ACC112 (cell line): ENCODE measurements around the gene FAM241B.

Experiments used
- H2AFZ ChIP-seq: fragments of 200-600 bp; sonication (generic); one replicate; pipeline ENCODE4 v1.6.0; 2017; ENCODE audit warnings: antibody characterized with exemption, low read length; ENCODE audit not compliant: unreplicated experiment
- H3K27ac ChIP-seq: fragments of 200-600 bp; sonication (generic); 2 replicates; pipeline ENCODE4 v1.5.1; 2014; ENCODE audit warnings: low read depth, mild to moderate bottlenecking, antibody characterized with exemption, low read length, moderate library complexity
- H3K27me3 ChIP-seq: fragments of 200-600 bp; sonication (generic); 2 replicates; pipeline ENCODE4 v1.6.1; 2014; ENCODE audit warnings: mild to moderate bottlenecking, antibody characterized with exemption, low read length, moderate library complexity, mixed read lengths; ENCODE audit not compliant: insufficient read depth
- H3K36me3 ChIP-seq: fragments of 200-600 bp; sonication (generic); 2 replicates; pipeline ENCODE4 v1.6.1; 2016; ENCODE audit warnings: mild to moderate bottlenecking, antibody characterized with exemption, low read length, moderate library complexity, mixed read lengths; ENCODE audit not compliant: insufficient read depth
- H3K4me1 ChIP-seq: fragments of 200-600 bp; sonication (generic); one replicate; pipeline ENCODE4 v1.6.1; 2016; ENCODE audit warnings: low read length, mixed read lengths; ENCODE audit not compliant: insufficient read depth, unreplicated experiment, control insufficient read depth
- H3K4me3 ChIP-seq: fragments of 200-600 bp; sonication (generic); 2 replicates; pipeline ENCODE4 v1.5.1; 2014; ENCODE audit warnings: mild to moderate bottlenecking, low read depth, low read length
- H3K79me2 ChIP-seq: fragments of 200-600 bp; sonication (generic); one replicate; pipeline ENCODE4 v1.6.0; 2016; ENCODE audit warnings: low read length; ENCODE audit not compliant: control insufficient read depth, unreplicated experiment, insufficient read depth

Gene FAM241B

DNA sequence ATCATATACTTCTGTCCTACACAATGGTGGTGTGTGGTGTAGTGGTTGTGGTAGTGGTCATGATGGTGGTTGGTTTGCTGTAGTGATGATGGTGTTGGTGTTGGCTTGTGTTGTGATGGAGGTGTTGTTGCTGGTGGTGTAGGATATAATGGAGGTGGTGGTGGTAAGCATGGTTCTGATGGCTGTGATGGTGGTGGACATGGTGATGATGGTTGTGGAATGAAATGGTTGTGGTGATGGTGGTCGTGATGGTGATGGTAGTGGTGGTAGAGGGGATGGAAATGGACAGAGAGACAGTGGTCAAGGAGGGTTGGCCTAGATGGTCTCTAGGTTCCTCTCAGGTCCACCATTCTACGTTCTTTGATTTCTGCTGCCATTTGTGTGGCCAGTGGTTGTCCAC, 44.7 kb downstream of the FAM241B start:
- H3K27me3 ChIP-seq = peaks cover 85% of the 10 kb centered on the region
- no peaks in the 10 kb centered on the region for H3K79me2 ChIP-seq
- no peak overlapping the region for H3K4me3 ChIP-seq
- no peaks in the 10 kb centered on the region for H3K36me3 ChIP-seq
- no peaks in the 10 kb centered on the region for H3K4me1 ChIP-seq
- H3K27ac ChIP-seq = no peak overlapping the region
- H2AFZ ChIP-seq = no peak overlapping the region

DNA sequence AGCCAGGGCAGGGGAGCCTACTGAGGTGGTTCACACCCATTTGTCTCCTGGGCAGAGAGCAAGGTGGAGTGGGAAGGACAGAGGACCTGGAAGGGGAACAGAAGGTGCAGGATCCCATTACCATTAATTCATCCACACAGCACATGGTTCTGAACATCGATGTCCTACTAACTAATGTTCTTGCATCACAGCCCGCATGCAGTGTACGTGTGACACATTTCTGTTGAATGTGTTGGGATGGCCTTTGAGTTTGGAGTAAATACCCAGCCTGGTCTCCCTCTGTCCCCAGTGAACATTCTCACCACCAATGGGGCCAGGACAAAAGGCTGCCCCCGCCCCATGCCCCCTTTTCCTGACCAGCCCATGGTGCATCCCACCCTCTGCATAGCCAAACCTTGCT, 46.3 kb downstream of the FAM241B start:
- no peaks in the 10 kb centered on the region for H3K79me2 ChIP-seq
- peaks cover 92% of the 10 kb centered on the region for H3K27me3 ChIP-seq
- H3K4me1 ChIP-seq = no peaks in the 10 kb centered on the region
- no peak overlapping the region for H3K27ac ChIP-seq
- no peak overlapping the region for H3K4me3 ChIP-seq
- no peaks in the 10 kb centered on the region for H3K36me3 ChIP-seq
- H2AFZ ChIP-seq = no peak overlapping the region

DNA sequence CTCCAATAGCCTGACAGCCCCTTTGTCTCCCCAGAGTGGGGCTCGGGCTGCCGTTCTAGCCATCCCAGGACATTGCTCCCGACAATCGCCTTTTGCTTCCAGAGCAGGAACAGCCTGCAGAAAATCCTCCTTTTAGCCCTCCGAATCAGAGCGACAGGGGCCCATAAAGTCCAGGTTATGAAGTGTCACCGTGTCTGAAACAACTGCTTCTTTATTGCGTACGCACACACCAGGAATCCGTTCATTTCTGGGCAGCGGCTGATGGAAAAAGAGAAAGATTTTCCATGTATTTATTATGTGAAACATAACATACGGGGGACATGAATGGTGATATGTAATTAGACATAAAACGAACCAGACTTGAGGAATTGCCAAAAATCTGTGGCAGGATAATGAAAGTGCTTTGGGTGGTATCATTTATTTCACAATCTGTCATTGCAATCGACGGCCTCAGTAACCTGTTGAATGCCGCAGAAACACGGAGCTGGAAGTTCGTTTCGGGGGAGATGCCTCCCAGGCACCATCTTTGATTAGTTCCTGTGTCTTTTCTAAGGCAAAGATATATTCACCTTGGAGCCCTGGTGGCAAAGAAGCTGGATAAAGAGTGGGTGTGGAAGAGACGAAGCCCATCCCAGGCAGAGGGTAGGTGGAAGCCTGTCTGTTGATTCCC, 48.1 kb downstream of the FAM241B start:
- Histone ChIP-seq H3K4me3 (no peak overlapping the region), H3K4me1 (no peaks in the 10 kb centered on the region), H3K79me2 (no peaks in the 10 kb centered on the region), H3K36me3 (no peaks in the 10 kb centered on the region), H3K27ac (no peak overlapping the region), H2AFZ (no peak overlapping the region), H3K27me3 (peaks cover 98% of the 10 kb centered on the region)

DNA sequence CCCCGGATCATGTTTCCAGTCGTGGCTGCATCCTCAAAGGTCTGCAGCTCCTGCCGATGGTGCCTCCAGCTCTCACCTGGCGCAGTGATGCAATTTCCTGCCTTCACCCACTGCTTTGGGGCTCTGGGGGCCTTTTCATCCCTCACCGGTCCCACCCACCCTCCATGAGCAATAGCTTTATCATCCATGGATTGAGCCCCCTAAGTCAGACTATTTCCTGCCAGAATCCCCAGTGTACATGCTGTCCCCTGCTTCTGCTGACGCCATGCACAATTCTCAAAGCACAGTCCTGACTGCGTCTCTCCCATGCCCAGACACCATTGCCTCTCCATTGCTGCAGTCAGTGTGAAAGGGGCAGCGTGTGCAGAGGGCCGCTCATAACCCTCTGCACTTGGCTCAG, 49.7 kb downstream of the FAM241B start:
- H3K4me3 ChIP-seq = no peak overlapping the region
- H3K4me1 ChIP-seq = peaks cover 8% of the 10 kb centered on the region
- no peaks in the 10 kb centered on the region for H3K36me3 ChIP-seq
- H3K27ac ChIP-seq = no peak overlapping the region
- no peaks in the 10 kb centered on the region for H3K79me2 ChIP-seq
- H3K27me3 ChIP-seq = peaks cover 88% of the 10 kb centered on the region
- H2AFZ ChIP-seq = no peak overlapping the region

DNA sequence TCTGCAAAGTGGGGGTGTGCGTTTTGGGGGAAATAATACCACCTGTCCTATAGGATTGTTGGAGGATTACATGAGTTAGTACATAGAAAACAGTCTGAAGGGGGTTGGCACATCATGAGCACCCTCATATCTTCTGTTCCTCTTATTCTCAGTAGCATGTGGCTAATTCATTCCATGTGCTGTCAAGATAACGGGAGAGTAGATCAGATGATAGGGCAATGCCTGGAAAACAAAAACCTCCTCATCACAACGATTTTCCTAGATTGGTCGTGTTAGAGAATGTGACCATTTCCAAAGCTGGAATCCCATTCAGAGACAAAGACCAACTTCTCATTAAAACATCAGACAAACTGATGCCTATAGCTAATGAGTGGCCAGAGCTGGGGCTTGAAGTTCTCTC, 50.6 kb downstream of the FAM241B start:
- Histone ChIP-seq H3K4me3 (no peak overlapping the region), H3K27me3 (peaks cover 80% of the 10 kb centered on the region), H2AFZ (no peak overlapping the region), H3K4me1 (peaks cover 17% of the 10 kb centered on the region), H3K79me2 (no peaks in the 10 kb centered on the region), H3K27ac (no peak overlapping the region), H3K36me3 (no peaks in the 10 kb centered on the region)

DNA sequence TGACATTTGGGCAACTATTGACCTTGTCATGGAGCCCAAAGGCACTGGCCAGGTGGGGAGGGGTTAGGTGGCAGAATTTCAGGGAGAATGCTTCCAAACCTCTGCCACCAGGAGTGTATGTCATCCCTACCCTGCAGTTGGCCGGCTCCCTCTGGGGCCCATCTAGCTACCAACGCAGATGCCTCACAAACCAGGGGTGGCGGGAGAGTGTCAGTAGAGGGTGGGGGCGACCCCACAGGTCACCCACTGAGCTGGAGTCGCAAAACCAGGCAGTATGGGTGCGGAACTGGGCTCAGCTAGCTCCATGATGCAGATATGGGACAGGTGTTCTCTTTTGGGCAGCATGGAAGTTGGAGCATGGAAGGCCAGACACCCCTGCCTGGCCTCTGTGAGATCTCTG, 51.4 kb downstream of the FAM241B start:
- H3K27me3 ChIP-seq = peaks cover 72% of the 10 kb centered on the region
- H3K4me1 ChIP-seq = peaks cover 22% of the 10 kb centered on the region
- no peaks in the 10 kb centered on the region for H3K36me3 ChIP-seq
- no peak overlapping the region for H2AFZ ChIP-seq
- no peaks in the 10 kb centered on the region for H3K79me2 ChIP-seq
- no peak overlapping the region for H3K27ac ChIP-seq
- H3K4me3 ChIP-seq = no peak overlapping the region

DNA sequence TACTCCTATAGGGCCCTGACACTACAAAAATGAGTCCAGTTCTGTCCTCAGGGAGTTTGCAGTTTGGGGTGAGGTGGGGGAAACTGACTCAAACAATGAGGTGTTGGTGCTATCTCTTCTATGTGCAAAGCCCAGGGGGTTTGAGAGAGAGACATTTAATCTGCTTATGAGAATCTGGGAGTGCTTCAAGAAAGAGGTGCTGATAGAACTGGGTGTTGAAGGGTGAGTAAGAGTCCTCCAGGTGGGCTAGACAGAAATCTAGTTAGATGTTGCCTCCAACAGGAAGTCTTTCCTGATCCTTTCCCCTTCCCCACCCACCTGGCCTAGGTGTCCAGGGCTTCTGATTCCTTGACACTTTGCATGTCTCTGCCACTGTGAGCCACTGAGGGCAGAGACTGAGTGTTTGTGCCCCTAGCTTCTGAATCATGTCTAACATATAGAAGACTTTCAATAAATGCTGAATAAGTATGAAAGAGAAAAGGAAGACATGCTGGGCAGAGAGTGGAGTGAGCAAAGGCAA, 53.0 kb downstream of the FAM241B start:
- H2AFZ ChIP-seq = no peak overlapping the region
- H3K27ac ChIP-seq = no peak overlapping the region
- peaks cover 22% of the 10 kb centered on the region for H3K4me1 ChIP-seq
- H3K36me3 ChIP-seq = no peaks in the 10 kb centered on the region
- H3K79me2 ChIP-seq = no peaks in the 10 kb centered on the region
- H3K4me3 ChIP-seq = no peak overlapping the region
- peaks cover 57% of the 10 kb centered on the region for H3K27me3 ChIP-seq
